BJ (cell line): ENCODE data around the gene ENPP7. TPM values are rescaled to one million over a fixed set of nuclear protein-coding genes. Genes with fewer than 3 reads are reported as not detected.

ENCODE experiments used
- CTCF ChIA-PET: fragments of 350-600 bp; formaldehyde crosslinking; extraction: SDS; loops from one replicate; lab custom pipeline; 2021; ENCODE audit warnings: antibody characterized with exemption, inconsistent platforms; lab: Yijun Ruan, JAX
- POLR2A ChIA-PET: fragments of 300-600 bp; sonication (Branson Sonifier 250); formaldehyde crosslinking; extraction: SDS; loops from one replicate; lab custom pipeline; 2021; ENCODE audit warnings: antibody characterized with exemption; lab: Charles Lee
- DNase-seq: peaks from one replicate; pipeline ENCODE4 v3.0.0-alpha.2; 2011; ENCODE audit warnings: low read depth
- H3K27me3 ChIP-seq: 2 replicates; pipeline ENCODE4 v1.6.0; 2011; ENCODE audit warnings: low read length; ENCODE audit not compliant: control insufficient read depth, insufficient read depth
- H3K36me3 ChIP-seq: 2 replicates; pipeline ENCODE4 v1.5.1; 2011; ENCODE audit warnings: low read length; ENCODE audit not compliant: control insufficient read depth, insufficient read depth
- H3K4me3 ChIP-seq: 2 replicates; pipeline ENCODE4 v1.5.1; 2011; ENCODE audit warnings: low read depth, mild to moderate bottlenecking, control low read depth, low read length
- polyA plus RNA-seq: library from polyadenylated mRNA; depleted of rRNA; stranded (reverse); fragments of >200 nt; gene quantifications from 2 replicates; pipeline ENCODE4 v1.2.3, GENCODE V29; 2011
- TF ChIP-seq, protein P1 (sequence below): IDR thresholded peaks from 2 replicates; pipeline ENCODE4 v1.5.1; 2011; ENCODE audit warnings: low read depth, mild to moderate bottlenecking, control low read depth, inconsistent platforms, low read length, moderate library complexity; ENCODE audit not compliant: insufficient read depth

ENPP7 gene
- polyA plus RNA-seq, 1 experiment, result not detected

DNA sequence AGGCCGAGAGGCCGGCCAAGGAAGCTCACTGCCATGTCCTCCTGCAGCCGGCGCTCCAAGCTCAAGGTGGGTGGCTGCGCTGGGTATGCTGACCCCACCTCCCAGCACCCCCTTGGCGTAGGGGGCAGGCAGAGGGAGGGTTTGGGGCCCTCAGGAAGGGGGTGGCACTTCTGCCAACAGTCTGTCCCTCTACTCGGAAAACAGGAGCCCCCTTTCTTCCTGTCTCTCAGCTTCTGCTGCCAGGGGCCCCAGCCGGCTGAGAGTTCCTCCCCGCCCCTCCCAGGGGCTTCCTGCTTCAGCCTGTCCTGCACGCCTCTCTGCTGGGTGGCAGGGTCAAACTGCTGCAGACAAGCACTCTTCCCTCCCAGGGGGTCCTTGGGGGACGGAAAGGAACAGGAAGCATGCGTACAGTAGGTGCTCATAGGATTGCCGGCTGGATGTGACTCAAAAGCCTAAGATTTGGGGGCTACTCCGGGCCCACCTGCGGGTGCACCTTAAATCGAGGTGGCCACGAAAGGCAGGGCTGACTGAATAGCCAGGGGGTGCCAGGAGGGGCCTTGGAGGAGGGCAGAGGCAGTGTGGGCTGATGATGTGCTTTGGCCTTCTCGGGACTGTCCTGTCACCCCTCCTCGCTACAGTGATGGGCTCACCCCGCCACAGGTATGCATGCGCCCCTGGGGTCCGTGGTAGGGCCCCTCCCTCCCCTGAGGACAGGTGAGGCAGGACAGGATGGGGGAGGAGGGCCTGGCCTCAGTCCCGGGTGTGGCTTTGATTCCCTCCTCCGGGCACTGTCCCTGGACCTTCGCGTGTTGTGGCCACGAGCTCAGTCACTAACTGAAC is 51.2 kb downstream of the ENPP7 start:
- POLR2A ChIA-PET, result no interaction called here
- Histone ChIP-seq H3K36me3 (no peaks in the 10 kb centered on the region), H3K4me3 (no peak overlapping the region)

DNA sequence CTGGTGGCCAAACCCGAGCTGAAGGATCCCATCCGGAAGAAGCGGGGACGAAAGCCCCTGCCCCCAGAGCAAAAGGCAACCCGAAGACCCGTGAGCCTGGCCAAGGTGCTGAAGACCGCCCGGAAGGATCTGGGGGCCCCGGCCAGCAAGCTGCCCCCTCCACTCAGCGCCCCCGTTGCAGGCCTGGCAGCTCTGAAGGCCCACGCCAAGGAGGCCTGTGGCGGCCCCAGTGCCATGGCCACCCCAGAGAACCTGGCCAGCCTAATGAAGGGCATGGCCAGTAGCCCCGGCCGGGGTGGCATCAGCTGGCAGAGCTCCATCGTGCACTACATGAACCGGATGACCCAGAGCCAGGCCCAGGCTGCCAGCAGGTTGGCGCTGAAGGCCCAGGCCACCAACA is 53.1 kb downstream of the ENPP7 start:
- CTCF ChIA-PET, result interaction anchor here (0.6 kb wide), 1 partner anchor 161 kb away, joined by 3 read pairs; no protein-coding TSS in a partner anchor
- peaks cover 4% of the 10 kb centered on the region for H3K27me3 ChIP-seq
- no peak for DNase-seq
- POLR2A ChIA-PET, result no interaction called here
- TF ChIP-seq, protein P1, sequence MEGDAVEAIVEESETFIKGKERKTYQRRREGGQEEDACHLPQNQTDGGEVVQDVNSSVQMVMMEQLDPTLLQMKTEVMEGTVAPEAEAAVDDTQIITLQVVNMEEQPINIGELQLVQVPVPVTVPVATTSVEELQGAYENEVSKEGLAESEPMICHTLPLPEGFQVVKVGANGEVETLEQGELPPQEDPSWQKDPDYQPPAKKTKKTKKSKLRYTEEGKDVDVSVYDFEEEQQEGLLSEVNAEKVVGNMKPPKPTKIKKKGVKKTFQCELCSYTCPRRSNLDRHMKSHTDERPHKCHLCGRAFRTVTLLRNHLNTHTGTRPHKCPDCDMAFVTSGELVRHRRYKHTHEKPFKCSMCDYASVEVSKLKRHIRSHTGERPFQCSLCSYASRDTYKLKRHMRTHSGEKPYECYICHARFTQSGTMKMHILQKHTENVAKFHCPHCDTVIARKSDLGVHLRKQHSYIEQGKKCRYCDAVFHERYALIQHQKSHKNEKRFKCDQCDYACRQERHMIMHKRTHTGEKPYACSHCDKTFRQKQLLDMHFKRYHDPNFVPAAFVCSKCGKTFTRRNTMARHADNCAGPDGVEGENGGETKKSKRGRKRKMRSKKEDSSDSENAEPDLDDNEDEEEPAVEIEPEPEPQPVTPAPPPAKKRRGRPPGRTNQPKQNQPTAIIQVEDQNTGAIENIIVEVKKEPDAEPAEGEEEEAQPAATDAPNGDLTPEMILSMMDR, result no peak
- no peaks in the 10 kb centered on the region for H3K36me3 ChIP-seq
- no peak overlapping the region for H3K4me3 ChIP-seq

More for the DNA sequence above, 51.2 kb downstream of the ENPP7 start:
- TF ChIP-seq, protein P1, result no peak
- CTCF ChIA-PET, result interaction anchor here (0.8 to 1.3 kb wide), 2 partner anchors 8 to 137 kb away, joined by 3 to 5 read pairs; no protein-coding TSS in a partner anchor
- no peak for DNase-seq
- peaks cover 4% of the 10 kb centered on the region for H3K27me3 ChIP-seq

DNA sequence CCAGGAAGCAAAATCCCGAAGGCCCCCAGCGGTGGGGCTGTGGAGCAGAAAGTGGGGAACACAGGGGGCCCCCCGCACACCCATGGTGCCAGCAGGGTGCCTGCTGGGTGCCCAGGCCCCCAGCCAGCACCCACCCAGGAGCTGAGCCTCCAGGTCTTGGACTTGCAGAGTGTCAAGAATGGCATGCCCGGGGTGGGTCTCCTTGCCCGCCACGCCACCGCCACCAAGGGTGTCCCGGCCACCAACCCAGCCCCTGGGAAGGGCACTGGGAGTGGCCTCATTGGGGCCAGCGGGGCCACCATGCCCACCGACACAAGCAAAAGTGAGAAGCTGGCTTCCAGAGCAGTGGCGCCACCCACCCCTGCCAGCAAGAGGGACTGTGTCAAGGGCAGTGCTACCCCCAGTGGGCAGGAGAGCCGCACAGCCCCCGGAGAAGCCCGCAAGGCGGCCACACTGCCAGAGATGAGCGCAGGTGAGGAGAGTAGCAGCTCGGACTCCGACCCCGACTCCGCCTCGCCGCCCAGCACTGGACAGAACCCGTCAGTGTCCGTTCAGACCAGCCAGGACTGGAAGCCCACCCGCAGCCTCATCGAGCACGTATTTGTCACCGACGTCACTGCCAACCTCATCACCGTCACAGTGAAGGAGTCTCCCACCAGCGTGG is 53.7 kb downstream of the ENPP7 start:
- DNase-seq, result no peak
- TF ChIP-seq, protein P1, result no peak
- Histone ChIP-seq H3K4me3 (no peak overlapping the region), H3K27me3 (peaks cover 9% of the 10 kb centered on the region), H3K36me3 (no peaks in the 10 kb centered on the region)
- POLR2A ChIA-PET, result no interaction called here
- CTCF ChIA-PET, result interaction anchor here (2.8 kb wide), 1 partner anchor 43 kb away, joined by 8 read pairs; no protein-coding TSS in a partner anchor

DNA sequence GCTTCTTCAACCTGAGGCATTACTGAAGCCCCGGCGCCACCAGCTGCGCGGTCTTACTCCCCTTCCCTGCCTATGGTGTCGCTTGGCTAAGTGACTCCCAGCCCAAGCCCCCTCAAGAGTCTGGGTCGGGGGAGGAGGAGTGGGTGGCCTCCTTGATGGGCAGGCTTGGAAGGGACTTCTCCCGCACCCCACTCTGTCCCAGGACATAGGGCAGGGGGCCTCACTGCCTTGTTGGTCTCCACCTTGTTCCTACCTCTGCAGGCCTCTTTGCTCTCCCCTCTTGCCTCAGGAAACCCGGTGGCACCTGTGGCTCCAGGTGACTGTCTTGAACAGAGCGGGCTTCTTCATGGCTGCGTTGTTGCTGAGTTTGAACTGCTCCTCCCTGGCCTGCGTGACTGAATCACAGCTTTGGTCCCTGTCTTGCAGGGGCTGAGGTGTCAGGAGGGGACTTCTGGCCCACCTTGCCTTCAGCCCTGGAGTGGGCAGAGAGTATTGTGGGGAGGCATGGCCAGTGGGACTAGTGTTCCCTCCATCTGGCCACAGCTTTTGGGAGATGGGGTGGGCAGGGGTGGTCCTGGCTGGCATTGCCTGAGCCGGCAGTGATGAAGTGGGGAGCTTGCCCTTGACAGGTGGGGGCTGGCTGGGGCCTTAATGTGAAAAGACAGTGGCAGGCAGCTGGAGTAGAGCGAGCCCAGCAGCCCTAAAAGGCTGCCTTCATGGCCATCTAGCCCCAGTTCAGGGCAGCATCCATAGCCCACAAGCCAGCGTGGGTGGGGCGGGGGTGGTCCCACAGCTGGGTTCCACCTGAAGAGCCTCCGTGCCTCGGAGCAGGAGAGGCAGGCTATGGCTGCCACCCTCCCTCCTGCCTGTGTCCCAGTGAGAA is 54.5 kb downstream of the ENPP7 start:
- TF ChIP-seq, protein P1, result no peak
- Histone ChIP-seq H3K36me3 (no peaks in the 10 kb centered on the region), H3K27me3 (peaks cover 15% of the 10 kb centered on the region), H3K4me3 (no peak overlapping the region)
- no peak for DNase-seq
- POLR2A ChIA-PET, result no interaction called here
- CTCF ChIA-PET, result interaction anchor here (0.9 to 2.8 kb wide), 2 partner anchors 44 to 50 kb away, joined by 3 to 8 read pairs; no protein-coding TSS in a partner anchor
